ENCODE data around the gene PNMA6F.
"Not testable (repeated sequence)": the region's sequence is repeated elsewhere in the genome, so short reads cannot be mapped to it uniquely, and the experiment has no call there.

Gene PNMA6F

GRCh38 chrX:153288807-153289206 lies 32.8 kb downstream of the PNMA6F start:
- not testable (repeated sequence) for H3K4me3 ChIP-seq (ENCODE audit: low read depth, low read length); H3K9me3 ChIP-seq (ENCODE audit: control insufficient read depth, insufficient read depth, low read length); H3K4me1 ChIP-seq (ENCODE audit: control insufficient read depth, insufficient read depth, low read length); H3K27me3 ChIP-seq (ENCODE audit: control insufficient read depth, insufficient read depth, low read length); H3K9ac ChIP-seq (ENCODE audit: low read depth, low read length); H3K36me3 ChIP-seq (ENCODE audit: control insufficient read depth, insufficient read depth, low read length)

GRCh38 chrX:153285678-153286077 lies 35.9 kb downstream of the PNMA6F start:
- H3K9me3 ChIP-seq (ENCODE audit: control insufficient read depth, insufficient read depth, low read length); H3K36me3 ChIP-seq (ENCODE audit: control insufficient read depth, insufficient read depth, low read length); H3K27me3 ChIP-seq (ENCODE audit: control insufficient read depth, insufficient read depth, low read length); H3K4me1 ChIP-seq (ENCODE audit: control insufficient read depth, insufficient read depth, low read length); H3K9ac ChIP-seq (ENCODE audit: low read depth, low read length); H3K4me3 ChIP-seq (ENCODE audit: low read depth, low read length): not testable (repeated sequence)

GRCh38 chrX:153283982-153284381 lies 37.6 kb downstream of the PNMA6F start:
- H3K9ac ChIP-seq (ENCODE audit: low read depth, low read length); H3K4me1 ChIP-seq (ENCODE audit: control insufficient read depth, insufficient read depth, low read length); H3K4me3 ChIP-seq (ENCODE audit: low read depth, low read length); H3K27me3 ChIP-seq (ENCODE audit: control insufficient read depth, insufficient read depth, low read length); H3K36me3 ChIP-seq (ENCODE audit: control insufficient read depth, insufficient read depth, low read length); H3K9me3 ChIP-seq (ENCODE audit: control insufficient read depth, insufficient read depth, low read length): not testable (repeated sequence)

GRCh38 chrX:153281784-153282183 lies 39.8 kb downstream of the PNMA6F start:
- H3K9ac ChIP-seq (ENCODE audit: low read depth, low read length); H3K9me3 ChIP-seq (ENCODE audit: control insufficient read depth, insufficient read depth, low read length); H3K4me1 ChIP-seq (ENCODE audit: control insufficient read depth, insufficient read depth, low read length); H3K27me3 ChIP-seq (ENCODE audit: control insufficient read depth, insufficient read depth, low read length); H3K4me3 ChIP-seq (ENCODE audit: low read depth, low read length); H3K36me3 ChIP-seq (ENCODE audit: control insufficient read depth, insufficient read depth, low read length): not testable (repeated sequence)

GRCh38 chrX:153279304-153279703 lies 42.3 kb downstream of the PNMA6F start:
- H3K9ac ChIP-seq (ENCODE audit: low read depth, low read length); H3K36me3 ChIP-seq (ENCODE audit: control insufficient read depth, insufficient read depth, low read length); H3K27me3 ChIP-seq (ENCODE audit: control insufficient read depth, insufficient read depth, low read length); H3K9me3 ChIP-seq (ENCODE audit: control insufficient read depth, insufficient read depth, low read length); H3K4me1 ChIP-seq (ENCODE audit: control insufficient read depth, insufficient read depth, low read length); H3K4me3 ChIP-seq (ENCODE audit: low read depth, low read length): not testable (repeated sequence)

- not testable (repeated sequence) for H3K27me3 ChIP-seq (ENCODE audit: control insufficient read depth, insufficient read depth, low read length); H3K9me3 ChIP-seq (ENCODE audit: control insufficient read depth, insufficient read depth, low read length); H3K36me3 ChIP-seq (ENCODE audit: control insufficient read depth, insufficient read depth, low read length); H3K4me3 ChIP-seq (ENCODE audit: low read depth, low read length); H3K9ac ChIP-seq (ENCODE audit: low read depth, low read length); H3K4me1 ChIP-seq (ENCODE audit: control insufficient read depth, insufficient read depth, low read length)
These were observed 45.5 kb downstream of the PNMA6F start for GRCh38 chrX:153276049-153276448.

- H3K36me3 ChIP-seq (ENCODE audit: control insufficient read depth, insufficient read depth, low read length); H3K9ac ChIP-seq (ENCODE audit: low read depth, low read length); H3K4me3 ChIP-seq (ENCODE audit: low read depth, low read length); H3K4me1 ChIP-seq (ENCODE audit: control insufficient read depth, insufficient read depth, low read length); H3K27me3 ChIP-seq (ENCODE audit: control insufficient read depth, insufficient read depth, low read length); H3K9me3 ChIP-seq (ENCODE audit: control insufficient read depth, insufficient read depth, low read length): not testable (repeated sequence)
These were observed 46.1 kb downstream of the PNMA6F start for GRCh38 chrX:153275418-153275817.

GRCh38 chrX:153272584-153272983 lies 49.0 kb downstream of the PNMA6F start:
- H3K4me1 ChIP-seq (ENCODE audit: control insufficient read depth, insufficient read depth, low read length); H3K9me3 ChIP-seq (ENCODE audit: control insufficient read depth, insufficient read depth, low read length); H3K9ac ChIP-seq (ENCODE audit: low read depth, low read length); H3K36me3 ChIP-seq (ENCODE audit: control insufficient read depth, insufficient read depth, low read length); H3K27me3 ChIP-seq (ENCODE audit: control insufficient read depth, insufficient read depth, low read length); H3K4me3 ChIP-seq (ENCODE audit: low read depth, low read length): not testable (repeated sequence)

- H3K36me3 ChIP-seq (ENCODE audit: control insufficient read depth, insufficient read depth, low read length); H3K4me1 ChIP-seq (ENCODE audit: control insufficient read depth, insufficient read depth, low read length); H3K4me3 ChIP-seq (ENCODE audit: low read depth, low read length); H3K9me3 ChIP-seq (ENCODE audit: control insufficient read depth, insufficient read depth, low read length); H3K9ac ChIP-seq (ENCODE audit: low read depth, low read length); H3K27me3 ChIP-seq (ENCODE audit: control insufficient read depth, insufficient read depth, low read length): not testable (repeated sequence)
These were observed 49.5 kb downstream of the PNMA6F start for GRCh38 chrX:153272070-153272469.
